H7 (cell line): ENCODE results near the gene KCND2. TPM values are rescaled to one million over a fixed set of nuclear protein-coding genes. Genes with fewer than 3 reads are reported as not detected.

Experiments used
- DNase-seq: peaks from one replicate; pipeline ENCODE4 v3.0.0; 2012
- H3K27me3 ChIP-seq: 2 replicates; pipeline ENCODE4 v1.6.0; 2011; ENCODE audit warnings: mild to moderate bottlenecking, low read length; ENCODE audit not compliant: control insufficient read depth, insufficient read depth
- H3K36me3 ChIP-seq: replicated peaks from 2 replicates; pipeline ENCODE4 v1.5.1; 2011; ENCODE audit warnings: low read length; ENCODE audit not compliant: control insufficient read depth, insufficient read depth
- H3K4me3 ChIP-seq: 2 replicates; pipeline ENCODE4 v1.5.1; 2011; ENCODE audit warnings: low read depth, mild to moderate bottlenecking, control low read depth, low read length, moderate library complexity; ENCODE audit not compliant: insufficient read depth
- total RNA-seq: library from RNA; depleted of rRNA; stranded (reverse); fragments of >200 nt; shearing (Covaris generic); gene quantifications from 2 replicates; pipeline ENCODE4 v1.2.3, GENCODE V29; 2014

Gene KCND2
- total RNA-seq, 1 experiment from 2014 or later, result 3.4 TPM

GRCh38 chr7:120467676-120468075 is 194.7 kb downstream of the KCND2 start:
- Histone ChIP-seq H3K4me3 (no peak overlapping the region), H3K36me3 (no peaks in the 10 kb centered on the region), H3K27me3 (no peaks in the 10 kb centered on the region)
- DNase-seq, result no peak

GRCh38 chr7:120468611-120469010 is 195.6 kb downstream of the KCND2 start:
- DNase-seq, result no peak
- Histone ChIP-seq H3K36me3 (no peaks in the 10 kb centered on the region), H3K4me3 (no peak overlapping the region)

GRCh38 chr7:120472892-120473291 is 199.9 kb downstream of the KCND2 start:
- no peak for DNase-seq
- Histone ChIP-seq H3K36me3 (no peaks in the 10 kb centered on the region), H3K4me3 (no peak overlapping the region), H3K27me3 (no peaks in the 10 kb centered on the region)

More at GRCh38 chr7:120468611-120469010, 195.6 kb downstream of the KCND2 start:
- H3K27me3 ChIP-seq, result no peaks in the 10 kb centered on the region

- no peaks in the 10 kb centered on the region for H3K27me3 ChIP-seq
Measured at GRCh38 chr7:120473352-120473751, 200.4 kb downstream of the KCND2 start.

GRCh38 chr7:120475994-120476393 is 203.0 kb downstream of the KCND2 start:
- no peak overlapping the region for H3K4me3 ChIP-seq
- no peak for DNase-seq
- H3K36me3 ChIP-seq, result no peaks in the 10 kb centered on the region
- no peaks in the 10 kb centered on the region for H3K27me3 ChIP-seq

More at GRCh38 chr7:120473352-120473751, 200.4 kb downstream of the KCND2 start:
- no peak for DNase-seq
- Histone ChIP-seq H3K4me3 (no peak overlapping the region), H3K36me3 (no peaks in the 10 kb centered on the region)

- Histone ChIP-seq H3K4me3 (no peak overlapping the region), H3K36me3 (no peaks in the 10 kb centered on the region), H3K27me3 (no peaks in the 10 kb centered on the region)
- DNase-seq, result no peak
Measured at GRCh38 chr7:120480472-120480871, 207.5 kb downstream of the KCND2 start.

- H3K36me3 ChIP-seq, result no peaks in the 10 kb centered on the region
- H3K27me3 ChIP-seq, result no peaks in the 10 kb centered on the region
- no peak for DNase-seq
- no peak overlapping the region for H3K4me3 ChIP-seq
Measured at GRCh38 chr7:120480930-120481329, 208.0 kb downstream of the KCND2 start.

- H3K4me3 ChIP-seq, result no peak overlapping the region
- no peaks in the 10 kb centered on the region for H3K27me3 ChIP-seq
- no peak for DNase-seq
- H3K36me3 ChIP-seq, result no peaks in the 10 kb centered on the region
Measured at GRCh38 chr7:120486164-120486563, 213.2 kb downstream of the KCND2 start.

GRCh38 chr7:120502132-120502531 is 229.2 kb downstream of the KCND2 start:
- Histone ChIP-seq H3K36me3 (no peaks in the 10 kb centered on the region), H3K4me3 (no peak overlapping the region), H3K27me3 (no peaks in the 10 kb centered on the region)
- DNase-seq, result peak; percentile 5

GRCh38 chr7:120502825-120503224 is 229.8 kb downstream of the KCND2 start:
- Histone ChIP-seq H3K27me3 (no peaks in the 10 kb centered on the region), H3K36me3 (no peaks in the 10 kb centered on the region), H3K4me3 (no peak overlapping the region)
- no peak for DNase-seq

GRCh38 chr7:120504386-120504785 is 231.4 kb downstream of the KCND2 start:
- Histone ChIP-seq H3K4me3 (no peak overlapping the region), H3K36me3 (no peaks in the 10 kb centered on the region), H3K27me3 (no peaks in the 10 kb centered on the region)
- no peak for DNase-seq

- Histone ChIP-seq H3K36me3 (no peaks in the 10 kb centered on the region), H3K4me3 (no peak overlapping the region), H3K27me3 (no peaks in the 10 kb centered on the region)
- no peak for DNase-seq
Measured at GRCh38 chr7:120505770-120506169, 232.8 kb downstream of the KCND2 start.

GRCh38 chr7:120512701-120513100 is 239.7 kb downstream of the KCND2 start:
- no peak for DNase-seq
- Histone ChIP-seq H3K4me3 (no peak overlapping the region), H3K36me3 (no peaks in the 10 kb centered on the region), H3K27me3 (no peaks in the 10 kb centered on the region)

- Histone ChIP-seq H3K36me3 (no peaks in the 10 kb centered on the region), H3K4me3 (no peak overlapping the region), H3K27me3 (no peaks in the 10 kb centered on the region)
- DNase-seq, result no peak
Measured at GRCh38 chr7:120519224-120519623, 246.2 kb downstream of the KCND2 start.

GRCh38 chr7:120521761-120522737 is 249.1 kb downstream of the KCND2 start:
- Histone ChIP-seq H3K36me3 (no peaks in the 10 kb centered on the region), H3K4me3 (no peak overlapping the region), H3K27me3 (no peaks in the 10 kb centered on the region)
- DNase-seq, result peak; percentile 5
